ENCODE results near the gene MED14.
"Not testable (repeated sequence)": the region's sequence is repeated elsewhere in the genome, so short reads cannot be mapped to it uniquely, and the experiment has no call there.

Gene MED14

DNA sequence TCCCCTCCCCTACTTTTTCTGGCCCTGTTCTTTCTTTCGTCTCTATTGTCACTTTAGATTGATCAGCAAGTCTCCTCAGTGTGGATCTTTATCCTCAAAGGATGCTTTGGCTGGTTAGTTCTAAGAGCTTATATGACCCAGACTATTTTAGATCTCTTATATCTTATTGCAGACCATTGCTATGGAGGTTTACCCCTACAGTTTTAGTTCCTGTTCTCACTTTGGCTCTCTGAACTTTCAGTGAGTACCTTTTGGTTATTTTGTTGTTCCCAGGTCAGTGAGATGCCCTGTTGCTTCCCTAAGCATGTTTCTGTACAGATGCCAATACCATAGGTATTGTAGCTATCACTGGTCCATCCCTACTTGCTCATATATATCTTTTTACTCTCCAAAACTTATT is 24.0 kb upstream of the MED14 start:
- Histone ChIP-seq H3K27ac (ENCODE audit: low read depth, low read length) (no peak overlapping the region), H3K36me3 (ENCODE audit: control insufficient read depth in 1 of 2, insufficient read depth in 2 of 2, low read length in 2 of 2) (no peaks in the 10 kb centered on the region), H3K9me3 (ENCODE audit: control insufficient read depth in 1 of 2, low read length in 2 of 2) (no peaks in the 10 kb centered on the region), H3K27me3 (ENCODE audit: control insufficient read depth in 1 of 2, insufficient read depth in 2 of 2, low read length in 2 of 2) (no peaks in the 10 kb centered on the region), H3K9ac (ENCODE audit: low read depth in 1 of 2, low read length in 2 of 2) (no peak overlapping the region), H3K4me1 (ENCODE audit: control insufficient read depth in 1 of 2, insufficient read depth in 2 of 2, low read length in 2 of 2) (no peaks in the 10 kb centered on the region), H3K4me3 (ENCODE audit: low read depth in 1 of 2, low read length in 2 of 2) (no peak overlapping the region)

DNA sequence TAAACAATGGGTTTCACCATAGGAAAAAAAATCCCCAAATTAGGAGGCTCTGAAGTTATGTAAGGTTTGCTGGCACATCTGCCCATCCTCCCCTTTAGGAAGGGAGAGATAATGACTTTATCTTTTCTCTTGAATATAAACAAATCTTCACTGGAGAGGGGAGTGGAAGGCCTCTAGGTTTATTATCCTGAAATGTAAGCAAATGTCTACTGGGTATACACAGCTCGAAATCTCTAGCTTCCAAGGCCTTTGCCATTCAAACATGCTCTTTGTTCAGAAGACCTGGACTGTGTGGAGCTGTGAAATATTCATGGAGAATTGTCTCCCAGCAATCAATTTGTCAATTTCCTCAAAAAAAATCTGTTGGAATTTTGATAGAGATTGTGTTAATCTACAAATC is 21.7 kb upstream of the MED14 start:
- Histone ChIP-seq H3K9ac (ENCODE audit: low read depth in 1 of 2, low read length in 2 of 2) (no peak overlapping the region), H3K36me3 (ENCODE audit: control insufficient read depth in 1 of 2, insufficient read depth in 2 of 2, low read length in 2 of 2) (no peaks in the 10 kb centered on the region), H3K4me3 (ENCODE audit: low read depth in 1 of 2, low read length in 2 of 2) (no peak overlapping the region), H3K9me3 (ENCODE audit: control insufficient read depth in 1 of 2, low read length in 2 of 2) (no peaks in the 10 kb centered on the region), H3K27ac (ENCODE audit: low read depth, low read length) (no peak overlapping the region), H3K27me3 (ENCODE audit: control insufficient read depth in 1 of 2, insufficient read depth in 2 of 2, low read length in 2 of 2) (no peaks in the 10 kb centered on the region), H3K4me1 (ENCODE audit: control insufficient read depth in 1 of 2, insufficient read depth in 2 of 2, low read length in 2 of 2) (no peaks in the 10 kb centered on the region)

DNA sequence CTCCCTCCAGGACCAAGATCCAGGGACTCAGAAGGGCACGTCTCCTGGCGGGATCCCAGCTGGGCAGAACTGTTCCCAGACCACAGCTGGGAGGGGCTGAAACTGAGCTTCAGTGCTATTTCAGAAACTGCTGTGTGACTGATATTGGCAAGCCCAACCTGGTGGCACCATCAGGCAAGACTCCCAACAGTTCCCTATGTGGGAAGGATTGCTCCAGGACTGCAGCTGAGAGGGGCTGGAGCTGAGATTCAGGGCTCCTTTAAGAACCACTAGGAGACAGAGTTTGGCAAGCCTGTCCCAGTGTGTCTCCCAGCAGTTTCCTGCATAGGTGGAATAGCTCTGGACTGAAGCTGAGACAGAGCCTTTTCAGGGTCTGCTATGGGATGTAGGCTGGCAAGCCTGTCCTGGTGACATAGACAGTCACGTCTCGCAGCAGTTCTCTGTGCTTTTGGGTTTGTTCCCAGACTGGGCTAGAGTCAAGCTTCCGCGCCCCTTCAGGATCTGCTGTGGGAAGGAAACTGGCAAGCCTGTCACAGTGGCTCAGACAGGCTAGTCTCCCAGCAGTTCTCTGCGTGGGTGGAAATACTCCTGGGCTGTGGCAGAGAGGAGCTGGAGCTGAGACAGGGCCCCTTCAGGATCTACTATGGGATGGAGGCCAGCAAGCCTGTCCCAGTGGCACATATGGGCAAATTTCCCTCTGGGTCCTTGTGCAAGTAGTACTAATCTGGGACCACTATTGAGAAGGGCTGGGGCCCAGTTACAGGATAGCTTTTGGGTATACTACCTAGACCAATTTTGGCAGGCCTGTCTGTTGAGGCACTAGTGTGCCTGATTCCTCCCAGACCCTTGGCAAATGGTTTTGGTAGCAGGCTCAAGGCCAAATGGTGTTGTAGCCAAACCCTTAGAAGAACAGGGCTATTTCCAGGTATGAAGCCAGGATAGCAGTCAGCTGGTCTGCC is 20.2 kb upstream of the MED14 start:
- Histone ChIP-seq H3K9me3 (ENCODE audit: control insufficient read depth in 1 of 2, low read length in 2 of 2) (no peaks in the 10 kb centered on the region), H3K4me1 (ENCODE audit: control insufficient read depth in 1 of 2, insufficient read depth in 2 of 2, low read length in 2 of 2) (no peaks in the 10 kb centered on the region), H3K4me3 (ENCODE audit: low read depth in 1 of 2, low read length in 2 of 2) (no peak overlapping the region), H3K36me3 (ENCODE audit: control insufficient read depth in 1 of 2, insufficient read depth in 2 of 2, low read length in 2 of 2) (no peaks in the 10 kb centered on the region), H3K9ac (ENCODE audit: low read depth in 1 of 2, low read length in 2 of 2) (no peak overlapping the region), H3K27me3 (ENCODE audit: control insufficient read depth in 1 of 2, insufficient read depth in 2 of 2, low read length in 2 of 2) (no peaks in the 10 kb centered on the region), H3K27ac (ENCODE audit: low read depth, low read length) (no peak overlapping the region)

DNA sequence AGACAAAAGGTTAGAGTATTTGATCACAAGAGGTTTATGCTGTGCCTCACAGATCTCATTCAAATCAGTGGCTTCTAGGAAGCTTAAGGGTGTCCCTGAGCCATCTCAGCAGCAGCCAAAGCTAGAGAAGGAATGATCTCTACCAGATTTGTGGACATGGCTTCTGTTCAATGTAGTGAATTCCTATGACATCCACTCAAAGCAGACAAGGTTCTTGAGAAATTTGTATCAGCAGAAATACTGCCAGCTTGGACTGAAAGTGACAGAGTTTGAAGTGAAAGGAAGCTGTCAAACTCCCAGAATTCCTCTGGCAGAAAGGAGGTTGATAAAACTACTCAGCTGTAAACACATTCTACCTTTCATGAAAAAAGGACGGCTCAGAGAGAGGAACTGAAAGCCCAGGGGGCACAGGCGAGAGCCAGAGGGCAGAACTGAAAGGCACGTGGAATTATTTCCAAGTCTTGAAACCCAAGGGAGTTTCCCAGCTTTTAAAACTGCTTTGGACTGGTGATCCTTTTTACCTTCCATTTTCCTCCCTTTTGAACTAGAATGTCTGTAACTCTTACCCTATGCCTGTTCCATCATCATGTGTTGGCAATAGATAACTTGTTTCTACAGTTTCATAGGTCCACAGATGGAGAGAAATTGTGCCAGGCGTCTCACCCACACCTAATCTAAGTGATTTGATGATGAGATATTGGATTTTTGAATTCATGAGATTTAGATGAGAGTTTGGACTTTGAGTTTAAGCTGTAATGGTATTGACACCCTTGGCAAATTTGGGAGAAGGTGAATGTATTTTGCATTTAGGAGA is 14.5 kb upstream of the MED14 start:
- Histone ChIP-seq H3K27me3 (ENCODE audit: control insufficient read depth in 1 of 2, insufficient read depth in 2 of 2, low read length in 2 of 2) (no peaks in the 10 kb centered on the region), H3K4me1 (ENCODE audit: control insufficient read depth in 1 of 2, insufficient read depth in 2 of 2, low read length in 2 of 2) (no peaks in the 10 kb centered on the region), H3K4me3 (ENCODE audit: low read depth in 1 of 2, low read length in 2 of 2) (peak overlapping the region in 1 of 2 donors; percentile 21), H3K36me3 (ENCODE audit: control insufficient read depth in 1 of 2, insufficient read depth in 2 of 2, low read length in 2 of 2) (no peaks in the 10 kb centered on the region), H3K27ac (ENCODE audit: low read depth, low read length) (no peak overlapping the region), H3K9ac (ENCODE audit: low read depth in 1 of 2, low read length in 2 of 2) (no peak overlapping the region), H3K9me3 (ENCODE audit: control insufficient read depth in 1 of 2, low read length in 2 of 2) (no peaks in the 10 kb centered on the region)

GRCh38 chrX:40748977-40749376 is 13.6 kb upstream of the MED14 start:
- Histone ChIP-seq H3K4me1 (ENCODE audit: control insufficient read depth in 1 of 2, insufficient read depth in 2 of 2, low read length in 2 of 2) (no peaks in the 10 kb centered on the region), H3K27ac (ENCODE audit: low read depth, low read length) (no peak overlapping the region), H3K36me3 (ENCODE audit: control insufficient read depth in 1 of 2, insufficient read depth in 2 of 2, low read length in 2 of 2) (no peaks in the 10 kb centered on the region), H3K27me3 (ENCODE audit: control insufficient read depth in 1 of 2, insufficient read depth in 2 of 2, low read length in 2 of 2) (no peaks in the 10 kb centered on the region), H3K9me3 (ENCODE audit: control insufficient read depth in 1 of 2, low read length in 2 of 2) (no peaks in the 10 kb centered on the region), H3K4me3 (ENCODE audit: low read depth in 1 of 2, low read length in 2 of 2) (no peak overlapping the region), H3K9ac (ENCODE audit: low read depth in 1 of 2, low read length in 2 of 2) (no peak overlapping the region)

DNA sequence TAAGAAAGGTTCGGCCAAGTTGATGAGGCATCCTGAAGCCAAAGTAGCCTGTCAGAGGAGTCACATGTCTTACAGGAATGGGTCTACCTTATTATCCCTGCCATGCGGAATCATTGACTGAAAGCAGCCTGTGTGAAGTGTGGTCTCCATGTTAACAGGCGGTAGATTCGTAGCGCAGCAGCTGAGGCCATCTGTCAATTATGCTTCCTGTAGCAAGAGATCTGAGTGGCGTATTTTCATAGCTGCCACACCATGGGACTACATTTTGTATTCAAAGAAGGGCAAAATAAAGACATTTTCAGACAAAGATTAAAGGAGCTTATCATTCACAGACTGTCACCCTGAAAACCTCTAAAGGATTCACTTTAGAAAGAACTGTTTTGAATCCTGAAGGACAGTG is 11.2 kb upstream of the MED14 start:
- no peak overlapping the region for H3K9ac ChIP-seq (ENCODE audit: low read depth in 1 of 2, low read length in 2 of 2)
- H3K27ac ChIP-seq (ENCODE audit: low read depth, low read length) = no peak overlapping the region
- H3K9me3 ChIP-seq (ENCODE audit: control insufficient read depth in 1 of 2, low read length in 2 of 2) = no peaks in the 10 kb centered on the region
- no peak overlapping the region for H3K4me3 ChIP-seq (ENCODE audit: low read depth in 1 of 2, low read length in 2 of 2)
- H3K36me3 ChIP-seq (ENCODE audit: control insufficient read depth in 1 of 2, insufficient read depth in 2 of 2, low read length in 2 of 2) = no peaks in the 10 kb centered on the region
- no peaks in the 10 kb centered on the region for H3K4me1 ChIP-seq (ENCODE audit: control insufficient read depth in 1 of 2, insufficient read depth in 2 of 2, low read length in 2 of 2)
- H3K27me3 ChIP-seq (ENCODE audit: control insufficient read depth in 1 of 2, insufficient read depth in 2 of 2, low read length in 2 of 2) = no peaks in the 10 kb centered on the region

DNA sequence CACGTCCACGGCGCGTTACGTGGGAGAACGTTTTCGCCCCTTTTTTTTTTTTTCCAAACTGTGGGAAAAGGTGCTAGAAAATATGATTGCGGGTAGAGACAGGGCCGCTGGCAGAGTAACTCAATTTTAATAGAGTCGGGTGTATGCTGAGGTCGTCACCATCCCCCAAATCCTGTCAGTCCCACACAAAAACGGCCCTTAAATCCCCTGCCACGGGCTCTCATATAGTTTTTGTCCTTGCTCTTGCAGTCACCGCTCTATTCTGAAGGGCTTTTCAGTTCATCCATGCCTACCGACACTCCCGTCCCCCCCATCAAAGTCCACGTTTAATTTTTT is 796 bp upstream of the MED14 start:
- peak overlapping the region; percentile 92 for H3K27ac ChIP-seq (ENCODE audit: low read depth, low read length)
- no peaks in the 10 kb centered on the region for H3K27me3 ChIP-seq (ENCODE audit: control insufficient read depth in 1 of 2, insufficient read depth in 2 of 2, low read length in 2 of 2)
- no peaks in the 10 kb centered on the region for H3K9me3 ChIP-seq (ENCODE audit: control insufficient read depth in 1 of 2, low read length in 2 of 2)
- H3K36me3 ChIP-seq (ENCODE audit: control insufficient read depth in 1 of 2, insufficient read depth in 2 of 2, low read length in 2 of 2) = no peaks in the 10 kb centered on the region
- H3K4me1 ChIP-seq (ENCODE audit: control insufficient read depth in 1 of 2, insufficient read depth in 2 of 2, low read length in 2 of 2) = peaks cover 0 to 10% of the 10 kb centered on the region in 2 donors
- peak overlapping the region; percentile 72 to 79 for H3K4me3 ChIP-seq (ENCODE audit: low read depth in 1 of 2, low read length in 2 of 2)
- peak overlapping the region; percentile 64 to 78 for H3K9ac ChIP-seq (ENCODE audit: low read depth in 1 of 2, low read length in 2 of 2)

DNA sequence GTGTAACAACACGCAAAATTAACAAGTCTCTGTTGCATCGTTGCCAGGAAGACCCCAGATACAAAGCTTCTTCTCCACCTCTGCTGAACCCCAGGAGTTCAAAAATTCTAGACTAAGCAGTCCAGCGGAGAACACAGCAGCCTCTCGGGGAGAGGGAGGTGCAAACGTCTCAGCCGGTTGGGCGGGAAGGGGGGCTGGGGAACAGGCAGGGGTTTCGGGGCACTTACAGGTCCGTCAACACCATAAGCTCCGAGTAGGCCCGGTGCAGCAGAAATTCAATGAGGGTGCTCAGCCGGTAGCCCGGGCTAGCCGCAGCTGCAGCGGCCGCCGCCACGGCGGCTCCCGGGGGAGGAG is 394 bp downstream of the MED14 start:
- Histone ChIP-seq H3K4me3 (ENCODE audit: low read depth in 1 of 2, low read length in 2 of 2) (peak overlapping the region; percentile 72 to 79), H3K4me1 (ENCODE audit: control insufficient read depth in 1 of 2, insufficient read depth in 2 of 2, low read length in 2 of 2) (peaks cover 0 to 10% of the 10 kb centered on the region in 2 donors), H3K9me3 (ENCODE audit: control insufficient read depth in 1 of 2, low read length in 2 of 2) (no peaks in the 10 kb centered on the region), H3K27ac (ENCODE audit: low read depth, low read length) (peak overlapping the region; percentile 92), H3K36me3 (ENCODE audit: control insufficient read depth in 1 of 2, insufficient read depth in 2 of 2, low read length in 2 of 2) (no peaks in the 10 kb centered on the region), H3K27me3 (ENCODE audit: control insufficient read depth in 1 of 2, insufficient read depth in 2 of 2, low read length in 2 of 2) (no peaks in the 10 kb centered on the region), H3K9ac (ENCODE audit: low read depth in 1 of 2, low read length in 2 of 2) (peak overlapping the region; percentile 63 to 78)

GRCh38 chrX:40733706-40734105 is 1.6 kb downstream of the MED14 start:
- H3K9me3 ChIP-seq (ENCODE audit: control insufficient read depth in 1 of 2, low read length in 2 of 2) = no peaks in the 10 kb centered on the region
- H3K4me1 ChIP-seq (ENCODE audit: control insufficient read depth in 1 of 2, insufficient read depth in 2 of 2, low read length in 2 of 2) = peaks cover 9 to 10% of the 10 kb centered on the region in 2 donors
- H3K27ac ChIP-seq (ENCODE audit: low read depth, low read length) = no peak overlapping the region
- H3K27me3 ChIP-seq (ENCODE audit: control insufficient read depth in 1 of 2, insufficient read depth in 2 of 2, low read length in 2 of 2) = no peaks in the 10 kb centered on the region
- no peaks in the 10 kb centered on the region for H3K36me3 ChIP-seq (ENCODE audit: control insufficient read depth in 1 of 2, insufficient read depth in 2 of 2, low read length in 2 of 2)
- no peak overlapping the region for H3K9ac ChIP-seq (ENCODE audit: low read depth in 1 of 2, low read length in 2 of 2)
- peak overlapping the region; percentile 72 to 79 for H3K4me3 ChIP-seq (ENCODE audit: low read depth in 1 of 2, low read length in 2 of 2)

GRCh38 chrX:40732499-40732898 is 2.8 kb downstream of the MED14 start:
- H3K9ac ChIP-seq (ENCODE audit: low read depth in 1 of 2, low read length in 2 of 2); H3K9me3 ChIP-seq (ENCODE audit: control insufficient read depth in 1 of 2, low read length in 2 of 2); H3K27ac ChIP-seq (ENCODE audit: low read depth, low read length); H3K36me3 ChIP-seq (ENCODE audit: control insufficient read depth in 1 of 2, insufficient read depth in 2 of 2, low read length in 2 of 2); H3K27me3 ChIP-seq (ENCODE audit: control insufficient read depth in 1 of 2, insufficient read depth in 2 of 2, low read length in 2 of 2): not testable (repeated sequence)
- Histone ChIP-seq H3K4me1 (ENCODE audit: control insufficient read depth in 1 of 2, insufficient read depth in 2 of 2, low read length in 2 of 2) (peaks cover 18 to 19% of the 10 kb centered on the region in 2 donors), H3K4me3 (ENCODE audit: low read depth in 1 of 2, low read length in 2 of 2) (peak overlapping the region in 1 of 2 donors; percentile 21)
